ENCODE results near the gene LAG3. TPM values are rescaled to one million over a fixed set of nuclear protein-coding genes. Genes with fewer than 3 reads are reported as not detected.

Gene LAG3
- total RNA-seq, 1 donor from 2014 or later, result 0.57 TPM

Other genes starting within 250 kb of the LAG3 start
- 4,827 TPM for gene GAPDH, start 238.0 kb upstream of the LAG3 start, total RNA-seq
- gene IFFO1, start 216.5 kb upstream of the LAG3 start, total RNA-seq, result 24.8 TPM
- 18.5 TPM for gene NOP2, start 204.2 kb upstream of the LAG3 start, total RNA-seq
- 186 TPM for gene CHD4, start 165.1 kb upstream of the LAG3 start, total RNA-seq
- gene LPAR5, start 136.6 kb upstream of the LAG3 start, total RNA-seq, result 2.6 TPM
- 1.6 TPM for gene ACRBP, start 125.1 kb upstream of the LAG3 start, total RNA-seq
- 20.6 TPM for gene ING4, start 109.4 kb upstream of the LAG3 start, total RNA-seq
- gene ZNF384, start 83.1 kb upstream of the LAG3 start, total RNA-seq, result 32.7 TPM
- gene PIANP, start 71.7 kb upstream of the LAG3 start, total RNA-seq, result 0.40 TPM
- 64.7 TPM for gene COPS7A, start 48.5 kb upstream of the LAG3 start, total RNA-seq
- gene MLF2, start 19.4 kb upstream of the LAG3 start, total RNA-seq, result 135 TPM
- gene PTMS, start 6.2 kb upstream of the LAG3 start, total RNA-seq, result 234 TPM
- 3.8 TPM for gene CD4, start 17.0 kb downstream of the LAG3 start, total RNA-seq
- gene GPR162, start 49.3 kb downstream of the LAG3 start, total RNA-seq, result 5.7 TPM
- 25.7 TPM for gene P3H3, start 55.9 kb downstream of the LAG3 start, total RNA-seq
- gene GNB3, start 68.4 kb downstream of the LAG3 start, total RNA-seq, result 9.7 TPM
- gene CDCA3, start 78.8 kb downstream of the LAG3 start, total RNA-seq, result 0.65 TPM
- 83.5 TPM for gene USP5, start 79.6 kb downstream of the LAG3 start, total RNA-seq
- 657 TPM for gene TPI1, start 95.0 kb downstream of the LAG3 start, total RNA-seq
- gene SPSB2, start 100.8 kb downstream of the LAG3 start, total RNA-seq, result 4.5 TPM
- 13.3 TPM for gene LRRC23, start 132.3 kb downstream of the LAG3 start, total RNA-seq
- 29.7 TPM for gene ENO2, start 142.1 kb downstream of the LAG3 start, total RNA-seq
- gene ATN1, start 155.4 kb downstream of the LAG3 start, total RNA-seq, result 76.9 TPM
- gene RNU7-1, start 171.3 kb downstream of the LAG3 start, total RNA-seq, result not detected
- 162 TPM for gene C12orf57, start 171.5 kb downstream of the LAG3 start, total RNA-seq
- gene PTPN6, start 178.8 kb downstream of the LAG3 start, total RNA-seq, result 7.0 TPM
- gene PHB2, start 198.1 kb downstream of the LAG3 start, total RNA-seq, result 125 TPM
- 32.7 TPM for gene EMG1, start 198.4 kb downstream of the LAG3 start, total RNA-seq
- 19.7 TPM for gene LPCAT3, start 246.0 kb downstream of the LAG3 start, total RNA-seq

All from cardiac septum (tissue), 1 donor.